Cortex of kidney (tissue), 1 donor: Measurements from ENCODE around the gene CA10.

Experiments
- DNase-seq: peaks from one replicate; lab custom pipeline; 2025; lab: John Stamatoyannopoulos, UW

The CA10 gene

GRCh38 chr17:51873302-51873701 is 285.2 kb downstream of the CA10 start:
- no peak for DNase-seq

GRCh38 chr17:51869387-51869786 is 289.1 kb downstream of the CA10 start:
- no peak for DNase-seq

- no peak for DNase-seq
Observed at GRCh38 chr17:51860954-51861561, 297.5 kb downstream of the CA10 start.

- no peak for DNase-seq
Observed at GRCh38 chr17:51857052-51857597, 301.4 kb downstream of the CA10 start.

GRCh38 chr17:51855806-51856205 is 302.7 kb downstream of the CA10 start:
- no peak for DNase-seq

- no peak for DNase-seq
Observed at GRCh38 chr17:51853857-51854256, 304.7 kb downstream of the CA10 start.

- DNase-seq = no peak
Observed at GRCh38 chr17:51852603-51853002, 305.9 kb downstream of the CA10 start.

- DNase-seq = no peak
Observed at GRCh38 chr17:51850201-51850600, 308.3 kb downstream of the CA10 start.

- no peak for DNase-seq
Observed at GRCh38 chr17:51848451-51848850, 310.1 kb downstream of the CA10 start.

- DNase-seq = no peak
Observed at GRCh38 chr17:51846566-51846965, 311.9 kb downstream of the CA10 start.

GRCh38 chr17:51845776-51846175 is 312.7 kb downstream of the CA10 start:
- DNase-seq = no peak

- no peak for DNase-seq
Observed at GRCh38 chr17:51842763-51843162, 315.8 kb downstream of the CA10 start.

GRCh38 chr17:51841669-51842068 is 316.8 kb downstream of the CA10 start:
- DNase-seq = no peak

GRCh38 chr17:51840688-51841087 is 317.8 kb downstream of the CA10 start:
- no peak for DNase-seq

GRCh38 chr17:51833620-51834019 is 324.9 kb downstream of the CA10 start:
- DNase-seq = no peak

- DNase-seq = no peak
Observed at GRCh38 chr17:51833045-51833444, 325.5 kb downstream of the CA10 start.

GRCh38 chr17:51830886-51831285 is 327.6 kb downstream of the CA10 start:
- no peak for DNase-seq

- no peak for DNase-seq
Observed at GRCh38 chr17:51830451-51830850, 328.1 kb downstream of the CA10 start.

- no peak for DNase-seq
Observed at GRCh38 chr17:51828901-51829300, 329.6 kb downstream of the CA10 start.

GRCh38 chr17:51827140-51827539 is 331.4 kb downstream of the CA10 start:
- DNase-seq = no peak

- no peak for DNase-seq
Observed at GRCh38 chr17:51820766-51821165, 337.7 kb downstream of the CA10 start.

- DNase-seq = no peak
Observed at GRCh38 chr17:51820252-51820651, 338.3 kb downstream of the CA10 start.

GRCh38 chr17:51819341-51820219 is 338.9 kb downstream of the CA10 start:
- DNase-seq = no peak
